OCI-LY3 (cell line): Measurements from ENCODE around the gene TLE6.

Source experiments
- CTCF ChIP-seq: fragments of 200-600, 300-600 bp; sonication (generic); IDR thresholded peaks from 2 replicates; pipeline ENCODE4 v1.5.1; 2014; ENCODE audit warnings: antibody characterized with exemption, low read length, low read depth
- EZH2phosphoT487 ChIP-seq: fragments of 200-600 bp; shearing (Covaris generic); IDR thresholded peaks from 2 replicates; pipeline ENCODE4 v1.6.1; 2018; ENCODE audit warnings: antibody characterized with exemption, mixed run types, low read depth

DNA sequence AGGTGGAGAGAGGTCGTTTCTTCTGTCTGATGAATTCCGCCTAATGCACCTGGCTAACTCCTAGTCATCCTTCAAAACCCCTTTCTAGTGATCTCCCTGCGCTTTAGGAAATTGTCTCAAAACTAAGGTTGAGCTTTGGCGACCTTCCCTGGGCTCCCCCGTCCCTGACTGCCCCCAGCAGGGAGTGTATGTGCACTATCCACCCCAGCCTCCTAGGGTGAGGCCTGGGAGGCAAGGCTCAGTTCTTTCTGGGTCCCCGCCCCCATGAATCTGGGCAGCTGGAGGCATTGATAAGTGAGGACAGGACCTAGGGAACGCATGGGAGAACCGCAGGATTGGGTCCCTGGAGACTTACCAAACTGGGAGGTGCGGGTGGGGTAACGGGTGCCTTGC is 378 bp downstream of the TLE6 start:
- 0 out of 2 replicates have a peak, but pooled peaks have one; percentile 17 for TF ChIP-seq CTCF
- TF ChIP-seq EZH2phosphoT487: no peak
